ENCODE measurements around the gene ASB8. TPM values are rescaled to one million over a fixed set of nuclear protein-coding genes. Genes with fewer than 3 reads are reported as not detected.
"Not testable (repeated sequence)": the region's sequence is repeated elsewhere in the genome, so short reads cannot be mapped to it uniquely, and the experiment has no call there.

The ASB8 gene
- total and polyA plus RNA-seq, 2 experiments from 2014 or later: 47.9 to 53.0 TPM

DNA sequence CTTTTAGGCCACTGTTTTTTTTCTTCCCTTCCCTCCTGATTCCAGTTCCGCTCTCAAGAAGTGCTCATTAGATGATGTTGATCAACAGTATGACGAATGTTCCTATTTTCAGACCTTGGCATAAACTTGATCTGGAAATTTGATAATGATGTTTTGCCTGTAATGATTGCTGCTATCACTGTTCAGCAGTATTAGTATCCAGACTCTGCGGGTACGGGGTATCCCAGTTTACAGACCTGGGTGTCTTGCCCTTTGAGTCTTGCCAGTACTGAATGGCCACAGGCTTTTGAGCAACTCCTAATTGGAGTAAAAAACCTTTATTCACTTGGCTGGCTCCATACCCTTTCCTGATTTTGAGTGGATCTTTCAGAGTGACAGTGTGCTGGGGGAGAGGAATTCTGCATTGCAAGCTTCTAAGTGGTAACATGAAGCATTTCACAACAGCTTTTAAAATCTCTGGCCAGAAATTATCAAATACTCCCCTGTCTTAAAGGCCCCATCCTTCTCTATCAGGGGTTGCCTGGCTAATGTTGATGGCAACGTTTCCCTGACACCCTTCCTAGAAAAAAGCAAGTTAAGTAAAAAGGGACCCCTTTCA, 5.9 kb upstream of the ASB8 start:
- H3K4me1 ChIP-seq (ENCODE audit: low read depth): peaks cover under 1% of the 10 kb centered on the region
- DNase-seq (ENCODE audit: low read depth in 1 of 2, low spot score in 1 of 2): no peak
- TF ChIP-seq, protein P1, sequence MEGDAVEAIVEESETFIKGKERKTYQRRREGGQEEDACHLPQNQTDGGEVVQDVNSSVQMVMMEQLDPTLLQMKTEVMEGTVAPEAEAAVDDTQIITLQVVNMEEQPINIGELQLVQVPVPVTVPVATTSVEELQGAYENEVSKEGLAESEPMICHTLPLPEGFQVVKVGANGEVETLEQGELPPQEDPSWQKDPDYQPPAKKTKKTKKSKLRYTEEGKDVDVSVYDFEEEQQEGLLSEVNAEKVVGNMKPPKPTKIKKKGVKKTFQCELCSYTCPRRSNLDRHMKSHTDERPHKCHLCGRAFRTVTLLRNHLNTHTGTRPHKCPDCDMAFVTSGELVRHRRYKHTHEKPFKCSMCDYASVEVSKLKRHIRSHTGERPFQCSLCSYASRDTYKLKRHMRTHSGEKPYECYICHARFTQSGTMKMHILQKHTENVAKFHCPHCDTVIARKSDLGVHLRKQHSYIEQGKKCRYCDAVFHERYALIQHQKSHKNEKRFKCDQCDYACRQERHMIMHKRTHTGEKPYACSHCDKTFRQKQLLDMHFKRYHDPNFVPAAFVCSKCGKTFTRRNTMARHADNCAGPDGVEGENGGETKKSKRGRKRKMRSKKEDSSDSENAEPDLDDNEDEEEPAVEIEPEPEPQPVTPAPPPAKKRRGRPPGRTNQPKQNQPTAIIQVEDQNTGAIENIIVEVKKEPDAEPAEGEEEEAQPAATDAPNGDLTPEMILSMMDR (IDR thresholded peaks at IDR 0.05; ENCODE audit: low read depth, low read length): no peak
- H3K4me3 ChIP-seq: no peak overlapping the region
- no peaks in the 10 kb centered on the region for H3K9me3 ChIP-seq (ENCODE audit: low read depth)
- H3K27me3 ChIP-seq: no peaks in the 10 kb centered on the region
- no peak overlapping the region for H3K27ac ChIP-seq
- no peaks in the 10 kb centered on the region for H3K36me3 ChIP-seq

DNA sequence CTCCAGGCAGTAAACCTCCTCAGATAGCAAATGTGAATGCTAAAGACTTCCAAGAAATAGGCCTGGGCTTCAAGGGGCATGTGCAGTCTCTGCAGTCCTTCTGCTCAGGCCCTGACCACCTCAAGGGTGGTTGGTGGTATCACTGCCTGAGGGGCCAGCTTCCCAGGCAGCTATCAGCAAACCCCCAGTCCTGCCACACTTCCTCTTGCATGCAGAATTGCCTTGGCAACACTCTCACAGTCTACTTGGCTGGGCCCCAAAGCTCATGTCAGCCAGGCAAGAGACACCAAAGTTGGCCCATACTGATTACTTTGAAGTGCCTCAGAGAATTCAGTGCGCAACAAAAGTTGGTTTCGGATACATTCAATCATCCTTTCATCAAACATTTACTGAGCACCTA, 3.5 kb upstream of the ASB8 start:
- peak in 1 of 2 donors; percentile 67 for DNase-seq (ENCODE audit: low read depth in 1 of 2, low spot score in 1 of 2)
- Histone ChIP-seq H3K36me3 (no peaks in the 10 kb centered on the region), H3K4me1 (ENCODE audit: low read depth) (peaks cover 14% of the 10 kb centered on the region), H3K4me3 (no peak overlapping the region), H3K9me3 (ENCODE audit: low read depth) (no peaks in the 10 kb centered on the region), H3K27ac (no peak overlapping the region), H3K27me3 (no peaks in the 10 kb centered on the region)
- TF ChIP-seq, protein P1 (IDR thresholded peaks at IDR 0.05; ENCODE audit: low read depth, low read length): no peak

DNA sequence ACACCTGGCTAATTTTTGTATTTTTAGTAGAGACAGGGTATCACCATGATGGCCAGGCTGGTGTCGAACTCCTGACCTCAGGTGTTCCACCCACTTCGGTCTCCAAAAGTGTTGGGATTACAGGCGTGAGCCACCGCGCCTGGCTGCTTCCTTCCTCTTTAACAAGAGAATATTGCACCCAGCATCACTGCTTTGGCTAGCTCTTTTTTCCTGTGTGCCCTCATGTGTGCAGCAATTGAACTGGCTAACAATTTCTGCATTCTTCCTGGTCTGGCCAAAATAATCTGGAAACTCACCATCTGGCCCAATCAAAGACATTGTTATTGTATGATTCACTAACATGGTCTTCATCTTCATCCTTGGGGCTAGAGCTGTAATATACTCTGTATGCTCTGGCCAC, 2.7 kb upstream of the ASB8 start:
- no peaks in the 10 kb centered on the region for H3K9me3 ChIP-seq (ENCODE audit: low read depth)
- H3K36me3 ChIP-seq: no peaks in the 10 kb centered on the region
- no peaks in the 10 kb centered on the region for H3K27me3 ChIP-seq
- TF ChIP-seq, protein P1 (IDR thresholded peaks at IDR 0.05; ENCODE audit: low read depth, low read length): no peak
- peak in 1 of 2 donors; percentile 29 for DNase-seq (ENCODE audit: low read depth in 1 of 2, low spot score in 1 of 2)
- peaks cover 14% of the 10 kb centered on the region for H3K4me1 ChIP-seq (ENCODE audit: low read depth)
- H3K27ac ChIP-seq: no peak overlapping the region
- no peak overlapping the region for H3K4me3 ChIP-seq

DNA sequence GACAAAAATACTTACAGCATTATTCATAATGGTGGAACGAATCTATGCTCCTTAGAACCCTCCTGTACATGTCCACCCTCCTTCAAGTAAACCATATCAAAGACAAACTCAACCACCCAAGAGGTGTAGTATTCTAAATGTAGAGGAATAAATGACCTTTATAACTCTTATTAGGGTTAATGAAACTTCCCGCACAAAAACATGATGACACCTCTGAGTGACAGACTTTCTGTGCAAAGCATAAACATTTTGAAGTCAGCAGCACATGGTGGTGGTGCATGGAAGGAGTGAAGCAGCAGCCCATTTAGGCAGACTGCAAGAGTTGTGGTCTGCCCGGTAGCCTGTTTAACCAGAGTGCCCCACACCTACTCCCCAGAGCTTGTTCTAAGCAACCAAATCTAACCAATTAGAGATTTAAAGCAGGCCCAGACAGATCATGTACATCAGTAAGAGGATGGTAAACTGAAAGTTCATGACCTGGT, 615 bp upstream of the ASB8 start:
- no peaks in the 10 kb centered on the region for H3K9me3 ChIP-seq (ENCODE audit: low read depth)
- H3K4me3 ChIP-seq: peak overlapping the region; percentile 88
- no peaks in the 10 kb centered on the region for H3K36me3 ChIP-seq
- peak overlapping the region; percentile 69 for H3K27ac ChIP-seq
- no peak for DNase-seq (ENCODE audit: low read depth in 1 of 2, low spot score in 1 of 2)
- H3K4me1 ChIP-seq (ENCODE audit: low read depth): peaks cover 14% of the 10 kb centered on the region
- TF ChIP-seq, protein P1 (IDR thresholded peaks at IDR 0.05; ENCODE audit: low read depth, low read length): no peak
- no peaks in the 10 kb centered on the region for H3K27me3 ChIP-seq

DNA sequence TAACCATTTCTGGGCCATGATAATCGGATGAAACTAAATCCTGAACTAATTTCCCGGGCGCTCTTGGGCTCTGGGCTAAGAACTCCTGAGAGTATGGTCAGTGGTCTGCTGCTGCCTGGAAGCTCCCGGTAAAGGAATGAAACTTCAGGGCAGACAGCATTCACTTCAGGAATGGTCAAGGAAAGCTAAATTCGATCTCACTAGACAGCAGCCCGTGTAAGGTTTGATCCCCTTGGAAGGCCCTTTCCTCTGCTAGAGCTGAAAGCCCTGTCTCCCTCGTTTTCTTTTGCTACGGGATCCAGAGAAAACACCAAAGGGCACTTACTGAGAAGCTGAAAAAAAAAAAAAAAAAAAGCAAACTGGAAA, 680 bp downstream of the ASB8 start:
- Histone ChIP-seq H3K36me3 (no peaks in the 10 kb centered on the region), H3K9me3 (ENCODE audit: low read depth) (no peaks in the 10 kb centered on the region), H3K4me3 (peak overlapping the region; percentile 88), H3K4me1 (ENCODE audit: low read depth) (peaks cover 14% of the 10 kb centered on the region), H3K27ac (peak overlapping the region; percentile 88), H3K27me3 (no peaks in the 10 kb centered on the region)
- TF ChIP-seq, protein P1 (IDR thresholded peaks at IDR 0.05; ENCODE audit: low read depth, low read length): no peak
- no peak for DNase-seq (ENCODE audit: low read depth in 1 of 2, low spot score in 1 of 2)

DNA sequence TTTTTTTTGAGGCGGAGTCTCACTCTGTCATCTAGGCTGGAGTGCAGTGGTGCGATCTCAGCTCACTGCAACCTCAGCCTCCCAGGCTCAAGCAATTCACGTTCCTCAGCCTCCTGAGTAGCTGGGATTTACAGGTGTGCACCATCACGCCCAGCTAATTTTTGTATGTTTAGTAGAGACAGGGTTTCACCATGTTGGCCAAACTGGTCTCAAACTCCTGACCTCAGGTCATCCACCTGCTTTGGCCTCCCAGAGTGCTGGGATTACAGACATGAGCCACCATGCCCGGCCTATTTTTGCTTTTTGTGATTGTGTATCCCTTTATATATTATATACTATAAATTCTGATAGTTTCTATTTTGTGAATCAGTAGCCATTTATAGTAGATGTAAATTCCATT, 1.5 kb downstream of the ASB8 start:
- not testable (repeated sequence) for DNase-seq (ENCODE audit: low read depth in 1 of 2, low spot score in 1 of 2); H3K4me3 ChIP-seq; H3K27ac ChIP-seq; H3K9me3 ChIP-seq (ENCODE audit: low read depth); H3K27me3 ChIP-seq; H3K36me3 ChIP-seq
- H3K4me1 ChIP-seq (ENCODE audit: low read depth): peaks cover 14% of the 10 kb centered on the region
